ENCODE results near the gene IL18.

The IL18 gene

DNA sequence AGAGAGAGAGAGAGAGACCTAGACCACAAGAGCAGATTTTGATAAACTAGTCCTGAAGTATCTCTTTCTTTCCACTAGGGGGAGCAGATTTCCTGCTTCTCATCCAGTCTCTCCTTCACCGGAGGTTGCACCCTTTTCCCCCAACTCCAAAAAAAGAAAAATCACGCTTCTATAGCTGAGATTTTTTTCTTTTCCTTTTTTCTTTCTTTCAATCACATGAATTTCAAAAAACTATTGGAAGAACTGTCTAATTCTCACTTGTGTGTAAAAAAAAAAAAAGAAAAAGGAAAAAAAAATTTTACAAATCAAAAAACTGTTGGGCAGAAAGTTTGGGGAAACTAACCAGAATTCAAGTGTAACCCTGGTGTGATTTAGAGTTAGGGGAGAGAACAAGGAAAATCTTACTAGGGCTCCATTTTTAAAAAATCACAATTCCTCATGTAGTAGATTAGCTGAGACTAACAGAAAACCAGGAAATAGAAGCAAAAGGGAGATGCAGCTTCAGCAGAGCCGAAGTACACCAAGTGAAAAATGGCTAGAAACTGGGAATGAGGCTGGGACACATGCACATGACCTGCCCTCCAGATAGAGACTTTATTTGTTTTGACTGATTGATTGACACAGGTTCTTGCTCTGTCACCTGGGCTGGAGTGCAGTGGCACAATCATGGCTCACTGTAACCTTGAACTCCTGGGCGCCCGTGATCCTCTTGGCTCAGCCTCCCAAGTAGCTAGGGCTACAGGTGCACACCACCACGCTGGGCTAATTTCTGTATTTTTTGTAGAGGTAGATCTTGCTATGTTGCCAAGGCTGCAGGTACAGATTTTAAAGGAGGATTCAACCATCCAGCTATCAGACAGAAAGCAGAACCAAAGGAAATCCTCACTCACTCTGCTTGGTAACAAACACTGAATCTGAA lies 50.1 kb downstream of the IL18 start:
- Histone ChIP-seq H2BK120ac (ENCODE audit: low read depth, low read length) (no peak overlapping the region), H3K79me2 (ENCODE audit: control insufficient read depth, insufficient read depth, low read length) (no peaks in the 10 kb centered on the region), H2BK5ac (ENCODE audit: low read length) (no peak overlapping the region), H2BK15ac (replicated peaks; ENCODE audit: low read depth) (no peak overlapping the region), H3K56ac (ENCODE audit: low read length) (no peak overlapping the region), H3K4me2 (ENCODE audit: low read length) (no peak overlapping the region), H3K23ac (ENCODE audit: low read length) (no peak overlapping the region), H3K36me3 (ENCODE audit: control insufficient read depth, insufficient read depth, low read length) (no peaks in the 10 kb centered on the region), H3K79me1 (ENCODE audit: low read length) (no peaks in the 10 kb centered on the region), H3K9ac (ENCODE audit: low read length) (no peak overlapping the region), H2AK5ac (ENCODE audit: low read length) (no peak overlapping the region), H3K18ac (ENCODE audit: low read length) (no peak overlapping the region), H4K8ac (ENCODE audit: low read depth, low read length) (no peak overlapping the region), H4K5ac (ENCODE audit: low read length) (no peak overlapping the region), H3K27me3 (ENCODE audit: insufficient read depth, low read length, poor library complexity) (no peaks in the 10 kb centered on the region), H3K27ac (ENCODE audit: low read depth, low read length) (no peak overlapping the region), H3K4me3 (ENCODE audit: low read length) (no peak overlapping the region), H3K4me1 (ENCODE audit: control insufficient read depth, low read depth, low read length) (no peaks in the 10 kb centered on the region), H3K4ac (ENCODE audit: low read depth, low read length) (no peak overlapping the region)
- no CpG with 5 or more reads among the region's 6 CpGs for WGBS (ENCODE audit: extremely low coverage, insufficient coverage, low lambda C conversion rate)
- peak; percentile 76 for DNase-seq

DNA sequence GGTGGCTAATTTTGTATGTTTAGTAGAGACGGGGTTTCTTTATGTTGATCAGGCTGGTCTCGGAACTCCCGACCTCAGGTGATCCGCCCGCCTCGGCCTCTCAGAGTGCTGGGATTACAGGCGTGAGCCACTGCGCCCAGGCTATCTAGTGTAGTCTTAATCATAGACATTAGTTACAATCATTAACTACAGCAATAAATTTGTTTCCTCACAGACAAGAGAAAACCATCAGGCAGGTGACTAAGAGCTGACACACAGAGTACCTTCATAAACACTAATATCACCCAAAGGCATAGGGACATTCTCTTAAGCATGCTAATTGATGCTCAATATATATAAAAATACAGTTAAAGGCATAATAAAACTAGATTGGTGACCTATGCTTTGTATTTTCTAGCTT lies 57.8 kb downstream of the IL18 start:
- no peaks in the 10 kb centered on the region for H3K79me1 ChIP-seq (ENCODE audit: low read length)
- H2BK120ac ChIP-seq (ENCODE audit: low read depth, low read length): no peak overlapping the region
- H3K79me2 ChIP-seq (ENCODE audit: control insufficient read depth, insufficient read depth, low read length): no peaks in the 10 kb centered on the region
- no peak overlapping the region for H3K9ac ChIP-seq (ENCODE audit: low read length)
- H3K18ac ChIP-seq (ENCODE audit: low read length): no peak overlapping the region
- H3K27me3 ChIP-seq (ENCODE audit: insufficient read depth, low read length, poor library complexity): no peaks in the 10 kb centered on the region
- H3K4me3 ChIP-seq (ENCODE audit: low read length): no peak overlapping the region
- H3K23ac ChIP-seq (ENCODE audit: low read length): no peak overlapping the region
- no CpG with 5 or more reads among the region's 8 CpGs for WGBS (ENCODE audit: extremely low coverage, insufficient coverage, low lambda C conversion rate)
- no peak overlapping the region for H3K56ac ChIP-seq (ENCODE audit: low read length)
- H4K8ac ChIP-seq (ENCODE audit: low read depth, low read length): no peak overlapping the region
- no peak overlapping the region for H2BK15ac ChIP-seq (replicated peaks; ENCODE audit: low read depth)
- no peak overlapping the region for H4K5ac ChIP-seq (ENCODE audit: low read length)
- no peak overlapping the region for H3K4me2 ChIP-seq (ENCODE audit: low read length)
- no peak overlapping the region for H2AK5ac ChIP-seq (ENCODE audit: low read length)
- H2BK5ac ChIP-seq (ENCODE audit: low read length): no peak overlapping the region
- H3K27ac ChIP-seq (ENCODE audit: low read depth, low read length): no peak overlapping the region
- no peaks in the 10 kb centered on the region for H3K36me3 ChIP-seq (ENCODE audit: control insufficient read depth, insufficient read depth, low read length)
- H3K4ac ChIP-seq (ENCODE audit: low read depth, low read length): no peak overlapping the region
- no peaks in the 10 kb centered on the region for H3K4me1 ChIP-seq (ENCODE audit: control insufficient read depth, low read depth, low read length)
- DNase-seq: no peak

DNA sequence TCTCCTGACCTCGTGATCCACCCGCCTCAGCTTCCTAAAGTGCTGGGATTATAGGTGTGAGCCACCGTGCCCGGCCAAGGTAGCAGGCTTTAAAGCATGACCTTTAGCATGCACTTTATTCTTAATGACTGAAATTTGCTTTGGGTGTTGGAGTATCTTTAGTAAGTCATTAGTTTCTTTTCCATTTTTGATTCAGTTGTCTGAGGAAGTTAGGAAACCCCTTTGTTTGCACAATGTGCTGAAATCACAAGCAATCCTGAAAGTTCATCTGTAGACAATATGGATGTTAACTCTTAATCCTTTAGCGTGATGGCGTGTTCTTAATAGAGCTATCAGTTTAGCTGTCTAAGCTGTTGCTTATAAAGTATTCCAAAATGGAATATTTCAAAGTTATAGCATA lies 60.4 kb downstream of the IL18 start:
- Histone ChIP-seq H2AK5ac (ENCODE audit: low read length) (no peak overlapping the region), H3K79me1 (ENCODE audit: low read length) (no peaks in the 10 kb centered on the region), H3K9ac (ENCODE audit: low read length) (no peak overlapping the region), H2BK120ac (ENCODE audit: low read depth, low read length) (no peak overlapping the region), H4K8ac (ENCODE audit: low read depth, low read length) (no peak overlapping the region), H3K36me3 (ENCODE audit: control insufficient read depth, insufficient read depth, low read length) (no peaks in the 10 kb centered on the region), H3K4me2 (ENCODE audit: low read length) (no peak overlapping the region), H2BK15ac (replicated peaks; ENCODE audit: low read depth) (no peak overlapping the region), H3K27ac (ENCODE audit: low read depth, low read length) (no peak overlapping the region), H3K79me2 (ENCODE audit: control insufficient read depth, insufficient read depth, low read length) (no peaks in the 10 kb centered on the region), H4K5ac (ENCODE audit: low read length) (no peak overlapping the region), H3K23ac (ENCODE audit: low read length) (no peak overlapping the region), H3K4me1 (ENCODE audit: control insufficient read depth, low read depth, low read length) (no peaks in the 10 kb centered on the region), H3K27me3 (ENCODE audit: insufficient read depth, low read length, poor library complexity) (no peaks in the 10 kb centered on the region), H2BK5ac (ENCODE audit: low read length) (no peak overlapping the region), H3K4me3 (ENCODE audit: low read length) (no peak overlapping the region), H3K56ac (ENCODE audit: low read length) (no peak overlapping the region), H3K4ac (ENCODE audit: low read depth, low read length) (no peak overlapping the region), H3K18ac (ENCODE audit: low read length) (no peak overlapping the region)
- no peak for DNase-seq
- no CpG with 5 or more reads among the region's 6 CpGs for WGBS (ENCODE audit: extremely low coverage, insufficient coverage, low lambda C conversion rate)

DNA sequence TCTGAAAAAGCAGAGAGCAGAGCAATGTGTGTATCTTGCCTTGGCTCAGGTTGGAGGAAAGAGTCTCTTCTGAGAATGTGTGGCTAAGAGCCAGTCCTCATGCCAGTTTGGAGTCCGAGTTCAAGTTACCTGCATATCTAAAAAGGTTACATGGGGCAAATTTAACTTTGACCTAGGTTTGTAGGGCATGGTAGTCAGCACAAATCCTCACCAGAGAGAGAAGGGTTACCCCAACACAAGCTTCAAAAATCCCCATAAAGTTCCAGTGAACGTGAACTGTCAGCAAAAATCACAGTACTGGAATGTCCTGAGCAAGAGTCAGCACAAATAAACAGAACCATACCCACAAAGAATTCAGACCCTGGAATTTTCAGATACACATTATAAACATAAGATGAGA lies 63.4 kb downstream of the IL18 start:
- Histone ChIP-seq H3K4me3 (ENCODE audit: low read length) (no peak overlapping the region), H3K27ac (ENCODE audit: low read depth, low read length) (no peak overlapping the region), H3K9ac (ENCODE audit: low read length) (no peak overlapping the region), H2BK5ac (ENCODE audit: low read length) (no peak overlapping the region), H3K79me1 (ENCODE audit: low read length) (no peaks in the 10 kb centered on the region), H3K79me2 (ENCODE audit: control insufficient read depth, insufficient read depth, low read length) (no peaks in the 10 kb centered on the region), H3K27me3 (ENCODE audit: insufficient read depth, low read length, poor library complexity) (no peaks in the 10 kb centered on the region), H4K5ac (ENCODE audit: low read length) (no peak overlapping the region), H3K36me3 (ENCODE audit: control insufficient read depth, insufficient read depth, low read length) (no peaks in the 10 kb centered on the region), H3K18ac (ENCODE audit: low read length) (no peak overlapping the region), H3K4me2 (ENCODE audit: low read length) (no peak overlapping the region), H3K4me1 (ENCODE audit: control insufficient read depth, low read depth, low read length) (no peaks in the 10 kb centered on the region), H3K23ac (ENCODE audit: low read length) (no peak overlapping the region), H3K4ac (ENCODE audit: low read depth, low read length) (no peak overlapping the region), H2AK5ac (ENCODE audit: low read length) (no peak overlapping the region), H3K56ac (ENCODE audit: low read length) (no peak overlapping the region), H4K8ac (ENCODE audit: low read depth, low read length) (no peak overlapping the region), H2BK15ac (replicated peaks; ENCODE audit: low read depth) (no peak overlapping the region), H2BK120ac (ENCODE audit: low read depth, low read length) (no peak overlapping the region)
- DNase-seq: no peak
- WGBS (ENCODE audit: extremely low coverage, insufficient coverage, low lambda C conversion rate): no CpG with 5 or more reads among the region's 2 CpGs

DNA sequence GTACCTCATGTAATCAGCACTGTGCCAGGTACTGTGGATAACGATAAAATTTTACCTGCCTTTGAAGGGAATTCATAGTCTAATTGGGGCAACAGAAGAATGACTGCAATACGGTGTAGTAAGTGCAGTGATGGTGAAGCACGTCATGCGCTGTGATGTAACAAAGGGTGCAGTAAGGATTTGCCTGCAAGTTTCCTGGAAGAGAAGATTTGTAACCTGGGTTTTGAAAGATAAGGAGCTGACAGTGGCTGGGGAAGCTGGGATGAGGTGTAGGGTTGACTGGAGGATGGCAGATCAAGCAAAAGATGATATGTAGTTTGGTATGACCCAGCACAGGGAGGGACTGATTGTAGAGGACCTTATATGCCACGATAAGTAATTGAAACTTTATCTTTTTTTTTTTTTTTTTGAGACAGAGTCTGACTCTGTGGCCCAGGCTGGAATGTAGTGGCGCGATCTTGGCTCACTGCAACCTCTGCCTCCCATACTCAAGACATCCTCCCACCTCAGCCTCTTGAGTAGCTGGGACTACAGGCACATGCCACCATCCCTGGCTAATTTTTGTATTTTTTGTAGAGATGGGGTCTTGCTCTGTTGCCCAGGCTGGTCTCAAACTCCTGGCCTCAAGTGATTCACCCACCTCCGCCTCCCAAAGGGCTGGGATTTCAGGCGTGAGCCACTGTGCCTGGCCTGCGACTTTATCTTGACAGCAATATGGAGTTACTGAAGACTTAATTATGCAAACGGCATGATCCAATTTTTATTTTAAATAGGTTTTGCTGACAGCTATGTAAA lies 66.0 kb downstream of the IL18 start:
- H2BK120ac ChIP-seq (ENCODE audit: low read depth, low read length): no peak overlapping the region
- H3K18ac ChIP-seq (ENCODE audit: low read length): no peak overlapping the region
- H3K23ac ChIP-seq (ENCODE audit: low read length): no peak overlapping the region
- no peak overlapping the region for H3K4me3 ChIP-seq (ENCODE audit: low read length)
- WGBS (ENCODE audit: extremely low coverage, insufficient coverage, low lambda C conversion rate): no CpG with 5 or more reads among the region's 11 CpGs
- H3K4ac ChIP-seq (ENCODE audit: low read depth, low read length): no peak overlapping the region
- no peaks in the 10 kb centered on the region for H3K4me1 ChIP-seq (ENCODE audit: control insufficient read depth, low read depth, low read length)
- no peak overlapping the region for H2BK5ac ChIP-seq (ENCODE audit: low read length)
- no peaks in the 10 kb centered on the region for H3K27me3 ChIP-seq (ENCODE audit: insufficient read depth, low read length, poor library complexity)
- H3K79me1 ChIP-seq (ENCODE audit: low read length): no peaks in the 10 kb centered on the region
- H3K36me3 ChIP-seq (ENCODE audit: control insufficient read depth, insufficient read depth, low read length): no peaks in the 10 kb centered on the region
- no peak overlapping the region for H4K8ac ChIP-seq (ENCODE audit: low read depth, low read length)
- DNase-seq: no peak
- no peaks in the 10 kb centered on the region for H3K79me2 ChIP-seq (ENCODE audit: control insufficient read depth, insufficient read depth, low read length)
- H2AK5ac ChIP-seq (ENCODE audit: low read length): no peak overlapping the region
- H3K56ac ChIP-seq (ENCODE audit: low read length): no peak overlapping the region
- no peak overlapping the region for H3K27ac ChIP-seq (ENCODE audit: low read depth, low read length)
- no peak overlapping the region for H4K5ac ChIP-seq (ENCODE audit: low read length)
- no peak overlapping the region for H3K4me2 ChIP-seq (ENCODE audit: low read length)
- H3K9ac ChIP-seq (ENCODE audit: low read length): no peak overlapping the region
- H2BK15ac ChIP-seq (replicated peaks; ENCODE audit: low read depth): no peak overlapping the region

All from mesendoderm (in vitro differentiated cells).